HepG2 (cell line): Measurements from ENCODE around the gene SLC24A4. TPM values are rescaled to one million over a fixed set of nuclear protein-coding genes. Genes with fewer than 3 reads are reported as not detected.

Source experiments
- ATAC-seq: fragments of 200-7000 bp; cut with Tn5 transposase; 3 replicates; pipeline ENCODE4 v1.9.1; 2020; ENCODE audit warnings: mild to moderate bottlenecking, moderate library complexity
- BruUV-seq: library from RNA; stranded (reverse); fragments of 400-500 nt; replicated peaks from 2 replicates; lab custom pipeline; 2021; lab: Mats Ljungman, UMichigan
- CTCF ChIA-PET: fragments of 300-600 bp; formaldehyde crosslinking; extraction: SDS; loops from one replicate; lab custom pipeline; 2021; ENCODE audit warnings: low total read pairs, inconsistent platforms, low intra/inter-chr PET ratio; lab: Yijun Ruan, JAX
- POLR2A ChIA-PET: fragments of 350-600 bp; sonication (Branson Sonifier 250); formaldehyde crosslinking; loops from one replicate; lab custom pipeline; 2020; ENCODE audit warnings: antibody characterized with exemption, inconsistent platforms; lab: Yijun Ruan, JAX
- DNase-seq: peaks from one replicate; pipeline ENCODE4 v3.0.0-alpha.2; 2015; ENCODE audit warnings: low spot score
- FAIRE-seq: peaks from 3 replicates; lab custom pipeline; 2011; peaks lifted over from hg19 to GRCh38; lab: Jason Lieb, UNC
- H2AFZ ChIP-seq: one replicate; pipeline ENCODE4 v1.6.1; 2011; ENCODE audit warnings: low read length, inconsistent platforms
- H3K27ac ChIP-seq: fragments of 300-600 bp; 3 replicates; pipeline ENCODE4 v1.8.0; 2011; ENCODE audit warnings: mixed run types, mild to moderate bottlenecking, mixed read lengths, low read length, inconsistent platforms; ENCODE audit not compliant: insufficient read depth; ENCODE audit errors: extremely low read length
- H3K27me3 ChIP-seq, 2 experiments: fragments of 200-600 bp in 1 of 2; 2 replicates in 1 of 2; 3 replicates in 1 of 2; pipeline versions ENCODE4 v1.6.0 to v1.8.0; 2011; ENCODE audit warnings: low read length in 2 of 2, mild to moderate bottlenecking in 2 of 2, moderate library complexity in 2 of 2, inconsistent platforms in 1 of 2; ENCODE audit not compliant: insufficient read depth in 2 of 2, control insufficient read depth in 1 of 2
- H3K36me3 ChIP-seq, 2 experiments: fragments of 200-600 bp in 1 of 2; replicated peaks in 1 of 2; 2 replicates in 1 of 2; 3 replicates in 1 of 2; pipeline versions ENCODE4 v1.5.1 to v1.8.0; 2011; ENCODE audit warnings: low read length in 2 of 2, inconsistent platforms in 1 of 2; ENCODE audit not compliant: insufficient read depth in 2 of 2, control insufficient read depth in 1 of 2
- H3K4me1 ChIP-seq: 2 replicates; pipeline ENCODE4 v1.5.1; 2012; ENCODE audit warnings: low read length, inconsistent platforms; ENCODE audit not compliant: insufficient read depth
- H3K4me2 ChIP-seq: 2 replicates; pipeline ENCODE4 v1.6.0; 2011; ENCODE audit warnings: low read depth, low read length, inconsistent platforms
- H3K4me3 ChIP-seq, 3 experiments: fragments of 200-600 bp in 1 of 3; sonication (generic), shearing (Covaris generic) in 1 of 3; replicated peaks in 1 of 3; 2 replicates each; pipeline ENCODE4 v1.5.1; 2011 to 2016; ENCODE audit warnings: low read length in 3 of 3, inconsistent platforms in 2 of 3, low read depth in 2 of 3, mild to moderate bottlenecking in 2 of 3, control low read depth in 1 of 3, mixed read lengths in 1 of 3; ENCODE audit not compliant: insufficient read depth in 1 of 3
- H3K79me2 ChIP-seq: one replicate; pipeline ENCODE4 v1.6.1; 2011; ENCODE audit warnings: low read length, inconsistent platforms; ENCODE audit not compliant: insufficient read depth
- H3K9ac ChIP-seq: 2 replicates; pipeline ENCODE4 v1.6.0; 2011; ENCODE audit warnings: mild to moderate bottlenecking, low read depth, low read length, inconsistent platforms; ENCODE audit not compliant: insufficient read depth
- H3K9me3 ChIP-seq: 2 replicates; pipeline ENCODE4 v1.5.1; 2012; ENCODE audit warnings: mild to moderate bottlenecking, low read length
- H4K20me1 ChIP-seq: 2 replicates; pipeline ENCODE4 v1.6.0; 2011; ENCODE audit warnings: inconsistent platforms, mild to moderate bottlenecking, low read length, moderate library complexity; ENCODE audit not compliant: insufficient read depth
- GTF2F1 ChIP-seq: fragments of 150-350 bp; IDR thresholded peaks from 2 replicates; pipeline ENCODE4 v1.6.1; 2014; ENCODE audit warnings: low read length
- HDAC1 ChIP-seq: sonication (generic); formaldehyde crosslinking; IDR thresholded peaks from 2 replicates; pipeline ENCODE4 v1.5.1; 2020; ENCODE audit warnings: mild to moderate bottlenecking, missing genetic modification reagents
- NFKB2 ChIP-seq: sonication (generic); formaldehyde crosslinking; IDR thresholded peaks from 2 replicates; pipeline ENCODE4 v1.4.0; 2020; ENCODE audit warnings: missing genetic modification reagents, borderline replicate concordance
- REPIN1 ChIP-seq: sonication (generic); formaldehyde crosslinking; IDR thresholded peaks from 2 replicates; pipeline ENCODE4 v1.8.0; 2022; ENCODE audit warnings: missing genetic modification reagents, low read depth, mild to moderate bottlenecking, borderline replicate concordance
- SMC3 ChIP-seq: IDR thresholded peaks from 2 replicates; pipeline ENCODE4 v1.6.1; 2011; ENCODE audit warnings: low read length, improper control_type of control experiment
- STAG1 ChIP-seq: sonication (generic); formaldehyde crosslinking; IDR thresholded peaks from 2 replicates; pipeline ENCODE4 v1.4.0; 2020; ENCODE audit warnings: missing genetic modification reagents
- YEATS2 ChIP-seq: sonication (generic); formaldehyde crosslinking; IDR thresholded peaks from 2 replicates; pipeline ENCODE4 v1.4.0; 2020; ENCODE audit warnings: missing genetic modification reagents, borderline replicate concordance
- ZBTB7A ChIP-seq: sonication (generic); formaldehyde crosslinking; IDR thresholded peaks from 2 replicates; pipeline ENCODE4 v1.8.0; 2022; ENCODE audit warnings: mild to moderate bottlenecking, missing genetic modification reagents
- ZFP1 ChIP-seq: IDR thresholded peaks from 2 replicates; pipeline ENCODE4 v1.6.1; 2016
- ZFP36 ChIP-seq: fragments of 150-350 bp; IDR thresholded peaks from 2 replicates; pipeline ENCODE4 v1.6.1; 2018; ENCODE audit warnings: borderline replicate concordance, low read length, low read depth; ENCODE audit not compliant: partially characterized antibody
- ZNF501 ChIP-seq: sonication (generic); formaldehyde crosslinking; IDR thresholded peaks from 2 replicates; pipeline ENCODE4 v1.5.1; 2020; ENCODE audit warnings: mild to moderate bottlenecking, moderate library complexity, missing genetic modification reagents
- ZNF567 ChIP-seq: sonication (generic); formaldehyde crosslinking; IDR thresholded peaks from 2 replicates; pipeline ENCODE4 v1.8.1; 2023; ENCODE audit warnings: mild to moderate bottlenecking, missing genetic modification reagents, borderline replicate concordance
- ZNF7 ChIP-seq: IDR thresholded peaks from 2 replicates; pipeline ENCODE4 v1.6.1; 2016; ENCODE audit warnings: missing biosample characterization, missing genetic modification reagents
- WGBS: methylation state at CpG from one replicate; pipeline ENCODE4 v1.1.6; 2017; ENCODE audit warnings: low lambda C conversion rate; 5-methylcytosine and 5-hydroxymethylcytosine counted together
- in situ Hi-C: cut with HindIII; loops from 2 replicates; pipeline ENCODE4 v1.10.0; 2017; ENCODE audit warnings: low pct_unique_long_range_greater_than_20kb; ENCODE audit not compliant: extremely low pct_ligation_motif_present
- intact Hi-C: fragments of 100-400 bp; cut with micrococcal nuclease; formaldehyde crosslinking; loops from one replicate; pipeline ENCODE4 v1.10.0; 2022; ENCODE audit not compliant: unreplicated experiment
- polyA plus RNA-seq, 8 experiments: library from polyadenylated mRNA; depleted of rRNA in 3 of 8; stranded (reverse) in 7 of 8; unstranded in 1 of 8; fragments of >200 nt; fragmentation: Illumina TruSeq in 4 of 8; extraction: Trizol in 4 of 8; gene quantifications; 2 replicates each; pipeline versions ENCODE4 v1.2.1 to v1.2.3, GENCODE V29; 2011 to 2016; ENCODE audit warnings: low read depth in 4 of 8, missing spikeins in 1 of 8, mixed read lengths in 1 of 8; ENCODE audit not compliant: insufficient read depth in 1 of 8
- total RNA-seq, 5 experiments: library from RNA; depleted of rRNA; stranded (reverse); fragments of >200 nt; fragmentation: Illumina TruSeq; extraction: Trizol; gene quantifications; 2 replicates each; pipeline ENCODE4 v1.2.3, GENCODE V29; 2016; ENCODE audit warnings: low read depth in 1 of 5
- TF ChIP-seq, protein P1 (sequence below): sonication (generic); formaldehyde crosslinking; IDR thresholded peaks from 2 replicates; pipeline ENCODE4 v1.5.0; 2020; ENCODE audit warnings: mild to moderate bottlenecking, missing genetic modification reagents

The SLC24A4 gene
- total and polyA plus RNA-seq, 2 of the 13 experiments (the other 11 are each of a cell fraction or from before 2014, with no cell fraction given), result not detected

GRCh38 chr14:92480856-92481255 lies 157.9 kb downstream of the SLC24A4 start (continued):
- TF ChIP-seq REPIN1 (CRISPR knock-in tag) (no peak), GTF2F1 (no peak), YEATS2 (CRISPR knock-in tag) (no peak), ZBTB7A (CRISPR knock-in tag) (no peak), ZFP1 (CRISPR knock-in tag) (no peak), NFKB2 (CRISPR knock-in tag) (no peak)
- TF ChIP-seq, all 625 proteins: peak for 0

DNA sequence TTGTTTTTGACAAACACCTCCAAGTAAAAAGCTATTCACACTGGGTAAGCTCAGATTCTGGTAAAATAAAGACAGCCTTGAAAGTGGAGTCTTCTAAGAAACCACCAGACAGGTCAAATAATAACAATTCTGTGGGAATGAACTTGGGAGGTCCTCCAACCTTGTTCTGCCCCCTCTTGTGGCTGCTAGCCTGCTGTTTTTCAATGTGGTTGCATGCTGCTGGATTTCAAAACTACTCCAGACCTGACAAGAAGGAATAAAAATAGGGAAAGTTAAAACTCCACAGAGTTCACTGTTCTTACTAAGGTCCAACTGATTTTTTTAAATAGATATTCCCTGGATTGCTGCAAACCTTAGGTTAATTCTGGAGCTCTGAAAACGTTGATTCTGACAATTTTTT lies 158.4 kb downstream of the SLC24A4 start:
- H3K27ac ChIP-seq, result no peak overlapping the region
- no peak for DNase-seq
- POLR2A ChIA-PET, result interaction anchor here (0.8 kb wide), 1 partner anchor 22 kb away, joined by 3 read pairs; no protein-coding TSS in a partner anchor
- no peaks in the 10 kb centered on the region for H3K79me2 ChIP-seq
- no peak overlapping the region for H2AFZ ChIP-seq
- H3K36me3 ChIP-seq, result no peaks in the 10 kb centered on the region
- H3K4me1 ChIP-seq, result peaks cover 6% of the 10 kb centered on the region; the same call in 1 of the 2 replicates
- H4K20me1 ChIP-seq, result no peaks in the 10 kb centered on the region
- WGBS, result 0% methylated on average over 1 of the region's 1 CpG
- H3K9ac ChIP-seq, result no peak overlapping the region
- H3K4me2 ChIP-seq, result no peak overlapping the region
- intact Hi-C loops, result no loop called here
- BruUV-seq, result no TSS peak
- in situ Hi-C loops, result no loop called here
- CTCF ChIA-PET, result no interaction called here
- H3K4me3 ChIP-seq, result no peak overlapping the region
- no peak for FAIRE-seq
- TF ChIP-seq ZFP36 (no peak), ZNF501 (CRISPR knock-in tag) (no peak), HDAC1 (CRISPR knock-in tag) (no peak), ZNF7 (CRISPR knock-in tag) (0 out of 2 replicates have a peak, but pooled peaks have one; percentile 12), ZNF567 (CRISPR knock-in tag) (no peak), STAG1 (CRISPR knock-in tag) (peak; percentile 13; the same call in 1 of the 2 replicates), SMC3 (peak; percentile 33; the same call in 1 of the 2 replicates)
- TF ChIP-seq, protein P1, sequence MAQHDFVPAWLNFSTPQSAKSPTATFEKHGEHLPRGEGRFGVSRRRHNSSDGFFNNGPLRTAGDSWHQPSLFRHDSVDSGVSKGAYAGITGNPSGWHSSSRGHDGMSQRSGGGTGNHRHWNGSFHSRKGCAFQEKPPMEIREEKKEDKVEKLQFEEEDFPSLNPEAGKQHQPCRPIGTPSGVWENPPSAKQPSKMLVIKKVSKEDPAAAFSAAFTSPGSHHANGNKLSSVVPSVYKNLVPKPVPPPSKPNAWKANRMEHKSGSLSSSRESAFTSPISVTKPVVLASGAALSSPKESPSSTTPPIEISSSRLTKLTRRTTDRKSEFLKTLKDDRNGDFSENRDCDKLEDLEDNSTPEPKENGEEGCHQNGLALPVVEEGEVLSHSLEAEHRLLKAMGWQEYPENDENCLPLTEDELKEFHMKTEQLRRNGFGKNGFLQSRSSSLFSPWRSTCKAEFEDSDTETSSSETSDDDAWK, result no peak
- TF ChIP-seq, all 625 proteins: peak for 3
- ATAC-seq, result peak; percentile 39; the same call in 1 of the 3 replicates
- no peaks in the 10 kb centered on the region for H3K9me3 ChIP-seq
- H3K27me3 ChIP-seq, result peaks cover 3 to 9% of the 10 kb centered on the region in 2 experiments; a peak in 3 of 5 replicates
